ENCODE data around the gene MEGF8. TPM values are rescaled to one million over a fixed set of nuclear protein-coding genes. Genes with fewer than 3 reads are reported as not detected.

MEGF8 gene
- total and polyA plus RNA-seq, 9 of the 15 experiments (the other 6 are each of a cell fraction or from before 2014, with no cell fraction given), result 0.28 to 13.1 (median 3.0) TPM

DNA sequence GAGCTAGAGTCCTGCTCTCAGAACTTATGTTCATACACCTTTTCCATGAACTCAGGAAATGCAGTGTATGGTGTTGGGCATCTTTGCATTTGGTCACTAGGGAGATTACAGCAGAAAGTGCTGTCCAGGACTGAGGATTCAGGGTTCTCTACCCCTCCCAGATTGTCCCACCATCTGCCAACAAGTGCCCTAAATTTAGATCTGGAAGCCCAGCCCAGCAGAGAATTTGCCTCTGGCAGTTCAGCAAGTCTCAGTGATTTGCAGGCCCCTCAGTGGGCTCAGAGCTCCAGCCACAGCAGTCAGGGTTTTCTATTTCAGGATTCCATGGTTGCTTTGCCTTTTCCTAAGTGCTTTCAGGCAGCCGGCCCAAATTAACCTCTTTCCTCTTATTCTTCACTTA, 41.2 kb downstream of the MEGF8 start:
- Histone ChIP-seq H3K4me1 (replicated peaks in 1 of 2; ENCODE audit: control insufficient read depth in 2 of 2, insufficient read depth in 2 of 2, low read length in 2 of 2) (peaks cover 0 to 24% of the 10 kb centered on the region in 2 experiments; a peak in 2 of 5 replicates), H2AFZ (ENCODE audit: low read depth, low read length) (no peak overlapping the region), H3K27ac (ENCODE audit: extremely low read depth, low read depth, low read length) (no peak overlapping the region), H3K9me3 (replicated peaks; ENCODE audit: control insufficient read depth, insufficient read depth, low read depth, low read length) (peaks cover 2% of the 10 kb centered on the region; the same call in 1 of the 2 replicates), H3K4me3 (no peak overlapping the region), H3K9ac (ENCODE audit: insufficient read depth in 1 of 2, low read depth in 2 of 2, low read length in 2 of 2) (no peak overlapping the region), H3K9me1 (ENCODE audit: control insufficient read depth, insufficient read depth, low read length) (no peaks in the 10 kb centered on the region), H3K36me3 (ENCODE audit: control insufficient read depth, insufficient read depth, low read length) (peaks cover 6% of the 10 kb centered on the region; the same call in 2 of the 3 replicates), H3K4me2 (ENCODE audit: insufficient read depth, low read length) (no peak overlapping the region), H4K20me1 (replicated peaks; ENCODE audit: control insufficient read depth, insufficient read depth, low read length) (no peaks in the 10 kb centered on the region), H3K79me2 (ENCODE audit: control insufficient read depth, insufficient read depth, low read length) (no peaks in the 10 kb centered on the region), H3K27me3 (ENCODE audit: control insufficient read depth in 2 of 2, insufficient read depth in 2 of 2, low read length in 2 of 2) (no peaks in the 10 kb centered on the region)
- DNase-seq (ENCODE audit: extremely low read depth in 1 of 4, low spot score in 3 of 4) (no peak), ATAC-seq (no peak), FAIRE-seq (no peak)
- ChIA-PET POLR2A (interaction anchor here (0.8 kb wide), 1 partner anchor 123 kb away, joined by 3 read pairs; no protein-coding TSS in a partner anchor), CTCF (ENCODE audit: low intra/inter-chr PET ratio) (no interaction called here)
- BruUV-seq (replicated peaks), result no TSS peak
- no peak for TF ChIP-seq HDAC2 (IDR thresholded peaks at IDR 0.05)
- no peak for TF ChIP-seq KDM4B (IDR thresholded peaks at IDR 0.05; ENCODE audit: borderline replicate concordance in 2 of 2, low read depth in 1 of 2)
- no peak for TF ChIP-seq ZNF561 (CRISPR knock-in tag; conservative IDR thresholded peaks at IDR 0.05)
- TF ChIP-seq, protein P1, sequence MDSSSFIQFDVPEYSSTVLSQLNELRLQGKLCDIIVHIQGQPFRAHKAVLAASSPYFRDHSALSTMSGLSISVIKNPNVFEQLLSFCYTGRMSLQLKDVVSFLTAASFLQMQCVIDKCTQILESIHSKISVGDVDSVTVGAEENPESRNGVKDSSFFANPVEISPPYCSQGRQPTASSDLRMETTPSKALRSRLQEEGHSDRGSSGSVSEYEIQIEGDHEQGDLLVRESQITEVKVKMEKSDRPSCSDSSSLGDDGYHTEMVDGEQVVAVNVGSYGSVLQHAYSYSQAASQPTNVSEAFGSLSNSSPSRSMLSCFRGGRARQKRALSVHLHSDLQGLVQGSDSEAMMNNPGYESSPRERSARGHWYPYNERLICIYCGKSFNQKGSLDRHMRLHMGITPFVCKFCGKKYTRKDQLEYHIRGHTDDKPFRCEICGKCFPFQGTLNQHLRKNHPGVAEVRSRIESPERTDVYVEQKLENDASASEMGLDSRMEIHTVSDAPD (CRISPR knock-in tag; IDR thresholded peaks at IDR 0.05), result no peak
- no peak for TF ChIP-seq SMARCC2 (IDR thresholded peaks at IDR 0.05; ENCODE audit: low read depth)
- TF ChIP-seq, protein P2, sequence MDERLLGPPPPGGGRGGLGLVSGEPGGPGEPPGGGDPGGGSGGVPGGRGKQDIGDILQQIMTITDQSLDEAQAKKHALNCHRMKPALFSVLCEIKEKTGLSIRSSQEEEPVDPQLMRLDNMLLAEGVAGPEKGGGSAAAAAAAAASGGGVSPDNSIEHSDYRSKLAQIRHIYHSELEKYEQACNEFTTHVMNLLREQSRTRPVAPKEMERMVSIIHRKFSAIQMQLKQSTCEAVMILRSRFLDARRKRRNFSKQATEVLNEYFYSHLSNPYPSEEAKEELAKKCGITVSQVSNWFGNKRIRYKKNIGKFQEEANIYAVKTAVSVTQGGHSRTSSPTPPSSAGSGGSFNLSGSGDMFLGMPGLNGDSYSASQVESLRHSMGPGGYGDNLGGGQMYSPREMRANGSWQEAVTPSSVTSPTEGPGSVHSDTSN (CRISPR knock-in tag; IDR thresholded peaks at IDR 0.05; ENCODE audit: low read depth), result no peak
- TF ChIP-seq, protein P2 (tag; conservative IDR thresholded peaks at IDR 0.05; ENCODE audit: low read depth), result no peak
- TF ChIP-seq ZNF232 (CRISPR knock-in tag; IDR thresholded peaks at IDR 0.05), result no peak
- no peak for TF ChIP-seq TRIM24 (IDR thresholded peaks at IDR 0.05)
- intact Hi-C loops (cut with micrococcal nuclease) (no loop called here), in situ Hi-C loops (cut with MboI) (no loop called here)
- WGBS (ENCODE audit: insufficient coverage, low coverage, missing lambda C conversion rate), result 56% methylated on average over 1 of the region's 1 CpG

Data from K562 (cell line).